Measurements from ENCODE around the gene PRKCE. TPM values are rescaled to one million over a fixed set of nuclear protein-coding genes. Genes with fewer than 3 reads are reported as not detected.

Gene PRKCE
- total RNA-seq, 1 experiment from 2014 or later: 2.4 TPM

GRCh38 chr2:46040563-46041155, 389.2 kb downstream of the PRKCE start:
- CTCF ChIA-PET: no interaction called here
- no TSS peak for BruUV-seq (replicated peaks)
- Histone ChIP-seq H3K27ac (ENCODE audit: low read depth, low read length, poor library complexity, severe bottlenecking) (no peak overlapping the region), H3K27me3 (replicated peaks; ENCODE audit: insufficient read depth, low read depth, low read length, poor library complexity) (no peaks in the 10 kb centered on the region), H3K4me1 (ENCODE audit: insufficient read depth, low read length, poor library complexity, severe bottlenecking) (no peaks in the 10 kb centered on the region), H3K9me3 (ENCODE audit: low read depth, low read length, poor library complexity, severe bottlenecking) (no peaks in the 10 kb centered on the region), H3K36me3 (ENCODE audit: insufficient read depth, low read length, poor library complexity, severe bottlenecking) (no peaks in the 10 kb centered on the region), H3K4me3 (ENCODE audit: low read depth, low read length, poor library complexity, severe bottlenecking) (no peak overlapping the region)
- POLR2A ChIA-PET (ENCODE audit: low non-redundant PET): no interaction called here
- no peak for DNase-seq (ENCODE audit: low spot score)
- intact Hi-C loops (cut with micrococcal nuclease; ENCODE audit: unreplicated experiment): no loop called here
- TF ChIP-seq CTCF (conservative IDR thresholded peaks at IDR 0.05; ENCODE audit: low read depth, low read length): no peak
- TF ChIP-seq EZH2 (IDR thresholded peaks at IDR 0.05; ENCODE audit: borderline replicate concordance, low read depth, low read length, poor library complexity, severe bottlenecking): no peak

- no peak for TF ChIP-seq CTCF (conservative IDR thresholded peaks at IDR 0.05; ENCODE audit: low read depth, low read length)
- no peak for TF ChIP-seq EZH2 (IDR thresholded peaks at IDR 0.05; ENCODE audit: borderline replicate concordance, low read depth, low read length, poor library complexity, severe bottlenecking)
- intact Hi-C loops (cut with micrococcal nuclease; ENCODE audit: unreplicated experiment): no loop called here
- no peak overlapping the region for H3K27ac ChIP-seq (ENCODE audit: low read depth, low read length, poor library complexity, severe bottlenecking)
These were observed 390.0 kb downstream of the PRKCE start for GRCh38 chr2:46041434-46041833.

GRCh38 chr2:46042207-46042637, 390.7 kb downstream of the PRKCE start:
- no peaks in the 10 kb centered on the region for H3K36me3 ChIP-seq (ENCODE audit: insufficient read depth, low read length, poor library complexity, severe bottlenecking)
- BruUV-seq (replicated peaks): no TSS peak
- H3K27ac ChIP-seq (ENCODE audit: low read depth, low read length, poor library complexity, severe bottlenecking): no peak overlapping the region
- H3K4me3 ChIP-seq (ENCODE audit: low read depth, low read length, poor library complexity, severe bottlenecking): no peak overlapping the region
- TF ChIP-seq EZH2 (IDR thresholded peaks at IDR 0.05; ENCODE audit: borderline replicate concordance, low read depth, low read length, poor library complexity, severe bottlenecking) (no peak), CTCF (conservative IDR thresholded peaks at IDR 0.05; ENCODE audit: low read depth, low read length) (no peak)
- ChIA-PET POLR2A (ENCODE audit: low non-redundant PET) (no interaction called here), CTCF (no interaction called here)
- H3K9me3 ChIP-seq (ENCODE audit: low read depth, low read length, poor library complexity, severe bottlenecking): no peaks in the 10 kb centered on the region
- intact Hi-C loops (cut with micrococcal nuclease; ENCODE audit: unreplicated experiment): no loop called here
- no peaks in the 10 kb centered on the region for H3K4me1 ChIP-seq (ENCODE audit: insufficient read depth, low read length, poor library complexity, severe bottlenecking)
- no peak for DNase-seq (ENCODE audit: low spot score)
- H3K27me3 ChIP-seq (replicated peaks; ENCODE audit: insufficient read depth, low read depth, low read length, poor library complexity): no peaks in the 10 kb centered on the region

More at GRCh38 chr2:46041434-46041833, 390.0 kb downstream of the PRKCE start:
- H3K4me1 ChIP-seq (ENCODE audit: insufficient read depth, low read length, poor library complexity, severe bottlenecking): no peaks in the 10 kb centered on the region
- ChIA-PET POLR2A (ENCODE audit: low non-redundant PET) (no interaction called here), CTCF (no interaction called here)
- no peaks in the 10 kb centered on the region for H3K9me3 ChIP-seq (ENCODE audit: low read depth, low read length, poor library complexity, severe bottlenecking)
- no peak for DNase-seq (ENCODE audit: low spot score)
- H3K36me3 ChIP-seq (ENCODE audit: insufficient read depth, low read length, poor library complexity, severe bottlenecking): no peaks in the 10 kb centered on the region
- no peak overlapping the region for H3K4me3 ChIP-seq (ENCODE audit: low read depth, low read length, poor library complexity, severe bottlenecking)
- no TSS peak for BruUV-seq (replicated peaks)
- no peaks in the 10 kb centered on the region for H3K27me3 ChIP-seq (replicated peaks; ENCODE audit: insufficient read depth, low read depth, low read length, poor library complexity)
